B cell (primary cell): ENCODE data around the gene CLN3. TPM values are rescaled to one million over a fixed set of nuclear protein-coding genes. Genes with fewer than 3 reads are reported as not detected.

ENCODE experiments used
- ATAC-seq: fragments of 200-7000 bp; cut with Tn5 transposase; one replicate; pipeline ENCODE4 v1.10.0; 2021; ENCODE audit warnings: low read depth, mild to moderate bottlenecking, moderate number of reproducible peaks, moderate library complexity
- CTCF ChIA-PET: fragments of 350-600 bp; sonication (Branson Sonifier 250); formaldehyde crosslinking; loops from one replicate; lab custom pipeline; 2021; ENCODE audit warnings: antibody characterized with exemption, inconsistent platforms; lab: Charles Lee
- POLR2A ChIA-PET: fragments of 350-600 bp; sonication (Branson Sonifier 250); formaldehyde crosslinking; loops from one replicate; lab custom pipeline; 2021; ENCODE audit warnings: antibody characterized with exemption; lab: Charles Lee
- DNase-seq: peaks from one replicate; pipeline ENCODE4 v3.0.0; 2013
- H2AFZ ChIP-seq: 2 replicates; pipeline ENCODE4 v1.6.1; 2012; ENCODE audit warnings: mild to moderate bottlenecking, low read depth, low read length; ENCODE audit not compliant: insufficient read depth, poor library complexity, severe bottlenecking
- H3K27ac ChIP-seq, 2 donors: 1 replicate in 1 of 2; 2 replicates in 1 of 2; pipeline ENCODE4 v1.5.1; 2012 to 2013; ENCODE audit warnings: low read length in 2 of 2, mild to moderate bottlenecking in 2 of 2, moderate library complexity in 1 of 2
- H3K27me3 ChIP-seq, 4 experiments: fragments of 200-600 bp in 1 of 4; sonication (generic) in 1 of 4; replicated peaks in 1 of 4; 1 replicate in 2 of 4; 2 replicates in 2 of 4; pipeline versions ENCODE4 v1.6.1 to v1.7.0; 2013 to 2016; ENCODE audit warnings: low read length in 3 of 4, mild to moderate bottlenecking in 2 of 4, mixed read lengths in 1 of 4, moderate library complexity in 1 of 4; ENCODE audit not compliant: insufficient read depth in 4 of 4, control insufficient read depth in 3 of 4; ENCODE audit errors: control extremely low read depth in 1 of 4
- H3K36me3 ChIP-seq, 2 experiments: replicated peaks in 1 of 2; 1 replicate in 1 of 2; 2 replicates in 1 of 2; pipeline versions ENCODE4 v1.6.1 to v1.7.1; 2013; ENCODE audit warnings: low read length in 1 of 2; ENCODE audit not compliant: insufficient read depth in 2 of 2, control insufficient read depth in 1 of 2; ENCODE audit errors: control extremely low read depth in 1 of 2, extremely low read depth in 1 of 2
- H3K4me1 ChIP-seq, 2 donors: fragments of 200-600 bp in 1 of 2; sonication (generic) in 1 of 2; 1 replicate in 1 of 2; 2 replicates in 1 of 2; pipeline versions ENCODE4 v1.5.1 to v1.6.1; 2013 to 2017; ENCODE audit warnings: low read length in 2 of 2; ENCODE audit not compliant: control insufficient read depth in 2 of 2, insufficient read depth in 2 of 2
- H3K4me2 ChIP-seq: replicated peaks from 2 replicates; pipeline ENCODE3; 2012; ENCODE audit warnings: mild to moderate bottlenecking, low read depth, low read length; ENCODE audit not compliant: poor library complexity, severe bottlenecking
- H3K4me3 ChIP-seq, 5 experiments: fragments of 200-600 bp in 1 of 5; sonication (generic) in 1 of 5; 1 replicate in 3 of 5; 2 replicates in 2 of 5; pipeline versions ENCODE4 v1.5.1 to v1.7.0; 2011 to 2016; ENCODE audit warnings: low read length in 4 of 5, mild to moderate bottlenecking in 4 of 5, low read depth in 2 of 5, control low read depth in 1 of 5, moderate library complexity in 1 of 5; ENCODE audit not compliant: insufficient read depth in 1 of 5; ENCODE audit errors: control extremely low read depth in 1 of 5, extremely low read depth in 1 of 5
- H3K79me2 ChIP-seq: fragments of 200-600 bp; sonication (generic); one replicate; pipeline ENCODE4 v1.6.0; 2016; ENCODE audit warnings: low read length; ENCODE audit not compliant: control insufficient read depth, insufficient read depth
- H3K9ac ChIP-seq: fragments of 200-600 bp; sonication (generic); 2 replicates; pipeline ENCODE4 v1.6.1; 2017; ENCODE audit warnings: mild to moderate bottlenecking, low read length, moderate library complexity
- H3K9me3 ChIP-seq, 3 donors: one replicate each; pipeline versions ENCODE4 v1.6.1 to v1.7.1; 2013; ENCODE audit warnings: low read length in 2 of 3; ENCODE audit not compliant: control insufficient read depth in 2 of 3, insufficient read depth in 1 of 3; ENCODE audit errors: control extremely low read depth in 1 of 3
- H4K20me1 ChIP-seq: 2 replicates; pipeline ENCODE4 v1.6.0; 2012; ENCODE audit warnings: mild to moderate bottlenecking, low read length; ENCODE audit not compliant: insufficient read depth, control insufficient read depth, poor library complexity, severe bottlenecking
- H3K27ac Mint-ChIP-seq: one replicate; pipeline ENCODE4 v1.8.0; 2021; ENCODE audit warnings: mixed read lengths
- H3K27me3 Mint-ChIP-seq: one replicate; pipeline ENCODE4 v1.8.0; 2021; ENCODE audit warnings: mixed read lengths
- H3K4me1 Mint-ChIP-seq: one replicate; pipeline ENCODE4 v1.8.0; 2021; ENCODE audit warnings: mixed read lengths
- H3K4me3 Mint-ChIP-seq: one replicate; pipeline ENCODE4 v1.8.0; 2021; ENCODE audit warnings: mixed read lengths
- H3K9me3 Mint-ChIP-seq: one replicate; pipeline ENCODE4 v1.8.0; 2022; ENCODE audit warnings: mixed read lengths; ENCODE audit not compliant: insufficient read depth
- EZH2 ChIP-seq: IDR thresholded peaks from 2 replicates; pipeline ENCODE4 v1.6.1; 2012; ENCODE audit warnings: borderline replicate concordance, low read depth, mild to moderate bottlenecking, moderate library complexity, low read length; ENCODE audit not compliant: insufficient read depth, poor library complexity, severe bottlenecking
- WGBS: methylation state at CpG from one replicate; pipeline ENCODE4 v1.1.5; 2013; ENCODE audit warnings: missing lambda C conversion rate; ENCODE audit not compliant: insufficient coverage; 5-methylcytosine and 5-hydroxymethylcytosine counted together
- intact Hi-C: fragments of 100-400 bp; cut with micrococcal nuclease; formaldehyde crosslinking; loops from one replicate; pipeline ENCODE4 v1.10.0; 2022
- polyA plus RNA-seq: library from polyadenylated mRNA; depleted of rRNA; stranded (reverse); fragments of >200 nt; gene quantifications from 2 replicates; pipeline ENCODE4 v1.2.3, GENCODE V29; 2012
- total RNA-seq, 2 donors: library from RNA; stranded (reverse); fragments of 120-200 nt in 1 of 2; gene quantifications; 1 replicate in 1 of 2; 2 replicates in 1 of 2; pipeline versions ENCODE4 v1.2.3 to v1.2.4, GENCODE V29; 2013 to 2022
- TF ChIP-seq, protein P1 (sequence below): fragments of 200-600 bp; IDR thresholded peaks from one replicate; pipeline ENCODE4 v1.8.0; 2022; ENCODE audit warnings: antibody characterized with exemption, mild to moderate bottlenecking

The CLN3 gene
- total and polyA plus RNA-seq, 2 donors (not counting 1 experiment from before 2014, with no cell fraction given) = 34.3 to 37.7 TPM

DNA sequence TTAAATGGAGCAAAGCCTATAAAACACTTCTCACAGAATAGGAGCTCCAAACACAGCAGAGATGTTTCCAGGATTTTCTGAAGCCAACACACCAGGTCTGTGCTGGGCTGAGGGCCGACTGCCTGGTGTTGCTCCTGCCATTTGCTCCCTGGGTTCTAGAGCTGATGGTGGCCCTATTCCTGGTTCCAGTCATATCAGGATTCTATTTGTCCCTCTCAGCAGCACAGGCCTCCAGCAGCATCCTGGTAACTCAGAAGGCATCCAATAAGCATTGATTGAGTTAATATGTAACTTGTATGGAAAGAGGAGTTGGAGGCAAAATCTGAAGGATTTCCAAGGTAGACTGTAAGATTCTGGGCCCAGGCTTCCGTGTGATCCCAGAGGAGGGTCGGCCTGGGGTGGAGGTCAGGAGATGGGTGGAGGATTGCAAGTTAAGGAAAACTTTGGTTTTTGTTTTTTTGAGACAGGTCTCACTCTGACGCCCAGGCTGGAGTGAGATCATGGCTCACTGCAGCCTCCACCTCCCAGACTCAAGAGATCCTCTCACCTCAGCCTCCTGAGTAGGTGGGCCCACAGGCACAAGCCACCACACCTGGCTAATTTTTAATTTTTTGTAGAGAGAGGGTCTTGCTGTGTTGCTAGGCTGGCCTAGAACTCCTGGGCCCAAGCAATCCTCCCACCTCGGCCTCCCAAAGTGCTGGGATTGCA lies 41.2 kb upstream of the CLN3 start:
- ChIA-PET CTCF (no interaction called here), POLR2A (no interaction called here)
- Histone ChIP-seq H3K4me1 (no peaks in the 10 kb centered on the region), H3K36me3 (no peaks in the 10 kb centered on the region), H2AFZ (no peak overlapping the region), H3K4me3 (no peak overlapping the region), H4K20me1 (no peaks in the 10 kb centered on the region), H3K27me3 (peaks cover 0 to 2% (median 0%) of the 10 kb centered on the region in 4 experiments), H3K27ac (no peak overlapping the region), H3K4me2 (no peak overlapping the region), H3K9me3 (no peaks in the 10 kb centered on the region), H3K79me2 (no peaks in the 10 kb centered on the region), H3K9ac (no peak overlapping the region)
- DNase-seq (no peak), ATAC-seq (no peak)
- H3K4me1 Mint-ChIP-seq = no peaks in the 10 kb centered on the region
- intact Hi-C loops = no loop called here
- H3K4me3 Mint-ChIP-seq = no peak overlapping the region
- no peaks in the 10 kb centered on the region for H3K9me3 Mint-ChIP-seq
- TF ChIP-seq EZH2 = no peak
- TF ChIP-seq, protein P1, sequence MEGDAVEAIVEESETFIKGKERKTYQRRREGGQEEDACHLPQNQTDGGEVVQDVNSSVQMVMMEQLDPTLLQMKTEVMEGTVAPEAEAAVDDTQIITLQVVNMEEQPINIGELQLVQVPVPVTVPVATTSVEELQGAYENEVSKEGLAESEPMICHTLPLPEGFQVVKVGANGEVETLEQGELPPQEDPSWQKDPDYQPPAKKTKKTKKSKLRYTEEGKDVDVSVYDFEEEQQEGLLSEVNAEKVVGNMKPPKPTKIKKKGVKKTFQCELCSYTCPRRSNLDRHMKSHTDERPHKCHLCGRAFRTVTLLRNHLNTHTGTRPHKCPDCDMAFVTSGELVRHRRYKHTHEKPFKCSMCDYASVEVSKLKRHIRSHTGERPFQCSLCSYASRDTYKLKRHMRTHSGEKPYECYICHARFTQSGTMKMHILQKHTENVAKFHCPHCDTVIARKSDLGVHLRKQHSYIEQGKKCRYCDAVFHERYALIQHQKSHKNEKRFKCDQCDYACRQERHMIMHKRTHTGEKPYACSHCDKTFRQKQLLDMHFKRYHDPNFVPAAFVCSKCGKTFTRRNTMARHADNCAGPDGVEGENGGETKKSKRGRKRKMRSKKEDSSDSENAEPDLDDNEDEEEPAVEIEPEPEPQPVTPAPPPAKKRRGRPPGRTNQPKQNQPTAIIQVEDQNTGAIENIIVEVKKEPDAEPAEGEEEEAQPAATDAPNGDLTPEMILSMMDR = no peak
- 98% methylated on average over 4 of the region's 5 CpGs for WGBS
- no peak overlapping the region for H3K27ac Mint-ChIP-seq
- peaks cover 4% of the 10 kb centered on the region for H3K27me3 Mint-ChIP-seq
